HUDEP-2 (cell line): ENCODE data around the gene TM9SF4.

Experiments
- DNase-seq, 76 experiments: peaks; one replicate each; lab custom pipeline; 2025; ENCODE audit not compliant: unreplicated experiment in 76 of 76; lab: John Stamatoyannopoulos, UW

TM9SF4 gene

DNA sequence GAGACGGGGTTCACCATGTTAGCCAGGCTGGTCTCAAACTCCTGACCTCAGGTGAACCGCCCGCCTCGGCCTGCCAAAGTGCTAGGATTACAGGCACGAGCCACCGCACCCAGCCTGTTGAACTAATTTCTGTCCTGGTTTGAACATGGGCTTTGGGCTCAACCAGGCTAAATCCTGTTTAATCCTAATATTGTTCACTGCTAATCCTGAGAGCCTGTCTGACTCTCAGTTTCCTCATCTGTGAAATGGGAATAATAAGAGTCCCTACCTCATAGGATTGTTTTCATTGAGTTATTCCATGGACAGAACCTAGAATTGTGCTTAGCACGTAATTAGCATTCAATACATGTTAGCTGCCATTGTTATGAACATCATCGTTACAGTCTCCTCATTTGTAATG is 17.4 kb downstream of the TM9SF4 start:
- DNase-seq = no peak

DNA sequence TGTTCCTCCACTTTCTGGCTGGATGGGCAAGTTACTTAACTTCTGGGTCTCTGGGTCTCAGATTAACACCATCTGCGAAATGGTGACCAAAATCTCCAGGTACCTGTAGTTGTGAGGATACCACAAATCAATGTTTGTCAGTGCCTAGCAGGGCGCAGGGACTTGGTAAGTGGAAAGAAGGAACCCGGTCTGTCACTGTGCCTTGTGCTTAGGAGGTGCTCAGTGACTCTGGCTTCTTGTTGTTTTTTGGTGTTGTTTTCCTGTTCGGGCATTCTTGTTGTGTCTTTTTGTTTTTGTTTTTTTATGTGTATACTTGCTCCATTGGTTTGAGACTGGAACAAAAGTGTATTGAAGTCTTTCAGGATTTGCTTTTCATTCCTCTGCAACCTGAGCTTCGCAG is 17.8 kb downstream of the TM9SF4 start:
- no peak for DNase-seq

DNA sequence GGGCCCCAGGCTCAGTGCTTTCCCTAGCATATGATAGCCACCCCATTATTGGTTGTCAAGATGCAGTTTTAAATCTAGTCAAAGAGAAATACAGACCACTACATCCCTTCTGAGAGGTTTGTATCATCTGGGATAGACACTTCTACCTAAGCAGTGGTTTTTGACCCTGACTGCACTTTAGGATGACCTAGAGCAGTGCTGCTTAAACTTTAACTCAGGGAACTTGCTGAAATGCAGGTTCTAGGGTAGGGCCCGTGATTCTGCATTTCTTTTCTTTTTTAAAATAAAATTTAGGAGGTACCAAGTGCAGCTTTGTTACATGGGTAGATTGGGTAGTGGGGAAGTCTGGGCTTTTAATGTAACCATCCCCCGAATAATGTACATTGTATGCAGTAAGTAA is 18.7 kb downstream of the TM9SF4 start:
- DNase-seq = no peak

GRCh38 chr20:32129863-32130262 is 20.3 kb downstream of the TM9SF4 start:
- no peak for DNase-seq

DNA sequence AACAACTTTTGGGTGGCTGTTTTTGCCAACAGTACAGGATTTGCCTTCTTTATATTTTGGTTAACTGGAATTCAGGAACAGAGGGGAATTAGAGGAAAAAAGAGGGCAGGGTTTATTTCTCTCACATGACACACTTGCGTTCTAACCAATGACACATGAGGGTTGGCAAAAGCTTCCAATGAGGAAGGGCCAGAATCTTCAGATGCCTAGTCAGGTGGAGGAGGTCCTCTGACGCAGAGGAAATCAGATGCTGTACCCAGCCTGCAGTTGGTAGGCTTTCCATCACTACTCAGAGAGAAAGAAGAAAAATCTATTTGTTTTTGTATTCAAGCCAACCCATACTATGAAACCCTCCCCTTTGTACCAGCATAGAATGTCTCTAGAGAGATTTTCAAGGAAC is 20.8 kb downstream of the TM9SF4 start:
- DNase-seq = no peak

DNA sequence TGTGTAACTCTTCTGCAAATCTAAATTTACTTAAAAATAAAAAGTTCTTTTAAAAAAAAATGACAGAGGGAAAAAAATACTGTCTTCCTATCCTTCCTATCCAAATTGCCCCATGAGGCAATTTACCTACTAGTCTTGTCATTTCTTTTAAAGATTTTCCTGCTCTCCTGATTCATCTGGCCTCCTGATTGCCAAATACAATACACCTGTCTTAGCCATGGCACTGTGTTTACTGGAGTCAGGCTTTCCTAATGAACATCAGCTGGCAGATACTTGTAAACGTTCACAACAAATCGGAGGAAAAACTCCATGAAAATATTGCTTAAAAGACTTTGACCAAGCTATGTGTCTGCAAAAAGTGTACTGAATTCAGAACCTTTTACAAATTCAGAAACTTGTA is 21.5 kb downstream of the TM9SF4 start:
- DNase-seq = no peak

DNA sequence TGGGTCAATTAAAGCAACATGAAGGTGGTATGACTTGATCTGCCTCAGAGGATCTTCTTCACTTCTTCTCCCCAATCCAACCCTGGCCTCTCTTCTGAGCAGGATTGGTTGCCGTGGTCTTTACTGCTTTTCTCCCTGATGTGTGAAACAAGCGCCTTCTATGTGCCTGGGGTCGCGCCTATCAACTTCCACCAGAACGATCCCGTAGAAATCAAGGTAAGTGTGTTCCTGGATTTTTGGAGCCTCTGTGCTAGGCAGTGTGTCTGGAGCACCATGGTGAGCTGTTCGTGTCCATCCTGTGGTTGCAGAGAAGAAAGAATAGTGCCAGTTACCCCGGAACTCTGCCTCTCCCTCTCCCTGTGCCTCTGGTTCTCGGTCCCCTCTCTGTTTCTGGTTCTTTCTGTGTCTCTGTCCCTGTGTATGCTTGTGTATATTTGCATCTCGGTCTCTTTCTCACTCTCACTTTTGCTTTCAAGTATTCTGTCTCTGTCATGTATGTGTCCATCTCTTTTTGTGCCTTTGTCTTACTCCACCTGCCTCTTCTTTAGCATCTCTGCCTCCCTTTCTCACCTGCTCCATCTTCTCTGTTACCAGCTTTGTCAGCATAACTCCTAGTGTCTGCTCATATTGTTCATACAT is 23.5 kb downstream of the TM9SF4 start:
- no peak for DNase-seq

- DNase-seq = no peak
Observed at GRCh38 chr20:32134026-32134425, 24.5 kb downstream of the TM9SF4 start.

DNA sequence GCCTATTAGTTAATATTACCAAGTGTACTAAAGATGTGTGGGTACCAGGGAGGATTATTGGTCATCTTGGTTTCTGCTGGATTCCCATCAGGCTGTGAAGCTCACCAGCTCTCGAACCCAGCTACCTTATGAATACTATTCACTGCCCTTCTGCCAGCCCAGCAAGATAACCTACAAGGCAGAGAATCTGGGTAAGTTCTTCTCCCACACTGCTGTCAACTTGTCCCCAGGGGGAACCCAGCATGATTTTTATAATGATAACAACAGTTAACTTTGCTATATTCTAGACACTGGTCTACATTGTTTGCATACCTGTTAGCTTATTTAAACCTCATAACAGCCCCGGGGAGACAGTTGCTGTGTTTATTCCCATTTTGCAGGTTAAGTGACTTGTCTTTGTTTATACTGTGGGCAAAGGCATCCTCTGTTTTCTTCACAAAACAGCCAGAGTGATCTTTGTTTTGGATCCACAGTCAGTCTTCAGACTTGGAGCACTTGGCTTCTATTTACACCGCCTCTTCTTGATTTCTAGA is 26.5 kb downstream of the TM9SF4 start:
- no peak for DNase-seq

DNA sequence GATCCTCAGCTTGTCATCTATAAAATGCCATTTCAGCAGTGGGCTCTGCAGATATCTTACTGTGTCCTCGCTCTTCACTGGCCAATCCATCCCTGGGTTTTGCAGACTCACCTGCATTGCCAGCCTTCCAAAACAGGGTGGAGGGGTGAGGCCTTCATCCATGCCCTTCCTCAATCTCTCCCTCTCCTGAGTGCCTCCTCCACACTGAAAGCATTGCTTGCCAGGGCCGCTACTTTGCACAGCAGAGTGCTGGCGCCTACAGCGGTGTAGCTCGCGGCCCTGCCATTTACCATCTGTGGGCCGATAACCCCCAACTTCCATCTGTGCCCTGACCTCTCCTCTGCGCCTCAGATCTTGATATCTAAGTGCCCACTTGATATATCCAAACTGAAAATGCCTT is 29.4 kb downstream of the TM9SF4 start:
- no peak for DNase-seq

DNA sequence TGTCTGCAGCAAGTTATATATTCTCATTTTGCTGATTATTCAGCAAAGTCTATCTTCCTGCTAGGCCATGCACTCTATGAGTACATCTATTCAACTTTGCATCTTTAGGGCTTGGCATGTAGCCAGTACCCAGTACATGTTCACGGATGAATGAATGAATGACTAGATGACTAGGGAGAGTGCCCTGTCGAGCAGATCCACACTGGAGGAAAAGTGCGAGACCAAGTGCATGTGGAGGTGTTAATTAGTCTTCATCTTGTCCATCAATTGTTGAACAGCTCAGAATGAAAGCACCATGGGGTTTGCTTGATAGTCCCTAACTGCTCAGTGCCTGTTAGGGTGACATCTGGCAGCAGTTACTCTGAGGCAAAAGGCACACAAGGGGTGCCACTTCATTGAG is 30.4 kb downstream of the TM9SF4 start:
- DNase-seq = no peak

DNA sequence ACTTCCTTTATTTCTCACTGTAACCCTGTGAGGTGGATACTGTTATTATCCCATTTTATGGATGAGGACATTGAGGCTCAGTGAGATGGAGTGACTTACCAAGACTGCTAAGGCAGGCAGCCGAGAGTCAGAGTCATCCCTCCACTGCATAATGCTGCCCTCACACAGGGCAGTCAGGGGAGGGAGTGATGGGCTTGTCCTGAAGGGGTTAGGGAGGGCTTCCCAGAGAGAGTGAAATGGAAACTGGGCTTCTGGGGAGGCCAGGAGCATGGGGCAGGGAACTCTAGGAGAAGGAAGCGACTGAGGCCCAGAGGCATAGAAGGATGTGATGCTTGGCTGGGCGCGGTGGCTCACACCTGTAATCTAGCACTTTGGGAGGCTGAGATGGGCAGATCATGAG is 31.1 kb downstream of the TM9SF4 start:
- no peak for DNase-seq

DNA sequence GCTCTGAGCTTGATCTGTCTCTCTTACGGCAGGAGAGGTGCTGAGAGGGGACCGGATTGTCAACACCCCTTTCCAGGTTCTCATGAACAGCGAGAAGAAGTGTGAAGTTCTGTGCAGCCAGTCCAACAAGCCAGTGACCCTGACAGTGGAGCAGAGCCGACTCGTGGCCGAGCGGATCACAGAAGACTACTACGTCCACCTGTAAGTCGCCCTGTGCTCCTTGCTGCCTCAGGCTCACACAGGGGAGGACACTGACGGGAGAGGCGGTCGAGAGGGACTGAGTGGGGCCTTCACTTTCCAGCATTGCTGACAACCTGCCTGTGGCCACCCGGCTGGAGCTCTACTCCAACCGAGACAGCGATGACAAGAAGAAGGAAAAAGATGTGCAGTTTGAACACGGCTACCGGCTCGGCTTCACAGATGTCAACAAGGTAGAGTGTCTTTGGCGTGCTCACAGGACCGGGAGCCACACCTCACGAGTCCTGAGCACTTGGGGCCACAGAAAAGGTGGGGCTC is 32.0 kb downstream of the TM9SF4 start:
- DNase-seq = no peak

- no peak for DNase-seq
Observed at GRCh38 chr20:32142088-32142487, 32.6 kb downstream of the TM9SF4 start.

DNA sequence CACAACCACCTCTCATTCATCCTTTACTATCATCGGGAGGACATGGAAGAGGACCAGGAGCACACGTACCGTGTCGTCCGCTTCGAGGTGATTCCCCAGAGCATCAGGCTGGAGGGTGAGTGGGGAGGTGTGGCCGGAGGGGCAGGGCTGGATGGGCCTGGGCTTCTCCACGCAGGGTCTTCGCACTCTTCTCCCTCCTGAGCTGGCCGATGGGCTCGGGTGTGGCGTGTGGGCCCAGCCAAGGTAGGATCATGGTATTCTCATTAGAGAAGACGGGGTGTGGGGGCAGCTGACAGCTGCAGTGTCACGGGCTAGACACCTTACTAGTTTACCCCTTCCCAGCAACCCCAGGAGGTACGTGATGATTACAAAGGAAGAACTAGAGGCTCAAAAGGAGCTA is 33.5 kb downstream of the TM9SF4 start:
- no peak for DNase-seq

DNA sequence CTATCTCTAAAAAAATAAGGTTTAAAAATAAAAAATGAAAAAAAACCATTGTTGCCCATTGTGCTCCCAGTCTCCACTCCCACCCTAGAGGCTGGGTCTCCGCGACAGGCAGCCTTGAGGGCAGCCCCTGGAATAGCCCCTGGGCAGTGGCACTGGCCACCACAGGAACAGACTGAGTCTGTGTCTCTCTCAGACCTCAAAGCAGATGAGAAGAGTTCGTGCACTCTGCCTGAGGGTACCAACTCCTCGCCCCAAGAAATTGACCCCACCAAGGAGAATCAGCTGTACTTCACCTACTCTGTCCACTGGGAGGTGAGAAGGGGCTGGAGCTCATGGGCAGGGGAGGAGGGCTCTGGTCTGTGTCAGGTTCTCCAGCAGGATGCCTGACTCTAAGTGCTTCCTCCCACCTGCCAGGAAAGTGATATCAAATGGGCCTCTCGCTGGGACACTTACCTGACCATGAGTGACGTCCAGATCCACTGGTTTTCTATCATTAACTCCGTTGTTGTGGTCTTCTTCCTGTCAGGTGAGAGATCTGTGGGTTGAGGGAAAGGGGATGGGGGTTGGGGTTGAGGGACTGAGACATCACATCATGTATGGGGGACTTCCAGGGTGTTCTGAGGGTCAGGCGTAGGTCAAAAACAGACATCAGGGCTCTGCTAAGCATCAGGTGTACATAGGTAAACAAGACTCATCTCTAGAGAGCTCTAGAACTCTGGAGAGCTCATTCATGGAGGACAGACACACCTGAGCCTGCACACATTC is 35.6 kb downstream of the TM9SF4 start:
- DNase-seq = no peak

GRCh38 chr20:32149566-32150170 is 40.2 kb downstream of the TM9SF4 start:
- DNase-seq = no peak

DNA sequence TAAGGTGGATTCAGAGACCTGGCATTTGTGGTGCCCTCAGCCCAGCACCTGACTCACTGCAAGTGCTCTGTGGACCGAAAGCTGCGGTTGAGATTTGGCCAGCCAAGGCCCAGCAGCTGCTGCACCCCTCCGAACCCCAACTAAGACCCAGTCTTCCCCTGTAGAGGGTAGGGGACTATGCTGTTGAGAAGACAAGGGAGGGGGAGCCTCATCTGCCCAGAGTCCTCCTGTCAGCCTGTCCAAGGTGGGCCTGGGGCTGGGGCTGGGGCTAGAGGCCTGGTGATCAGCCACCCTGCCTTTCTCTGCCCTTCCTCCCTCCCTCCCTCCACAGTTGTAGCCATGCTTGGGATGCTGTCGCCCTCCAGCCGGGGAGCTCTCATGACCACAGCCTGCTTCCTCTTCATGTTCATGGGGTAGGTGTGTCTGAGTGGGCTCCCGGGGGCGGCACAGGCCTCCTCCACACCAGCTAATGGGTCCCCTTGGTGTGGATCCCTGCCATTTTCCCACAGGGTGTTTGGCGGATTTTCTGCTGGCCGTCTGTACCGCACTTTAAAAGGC is 40.9 kb downstream of the TM9SF4 start:
- no peak for DNase-seq

DNA sequence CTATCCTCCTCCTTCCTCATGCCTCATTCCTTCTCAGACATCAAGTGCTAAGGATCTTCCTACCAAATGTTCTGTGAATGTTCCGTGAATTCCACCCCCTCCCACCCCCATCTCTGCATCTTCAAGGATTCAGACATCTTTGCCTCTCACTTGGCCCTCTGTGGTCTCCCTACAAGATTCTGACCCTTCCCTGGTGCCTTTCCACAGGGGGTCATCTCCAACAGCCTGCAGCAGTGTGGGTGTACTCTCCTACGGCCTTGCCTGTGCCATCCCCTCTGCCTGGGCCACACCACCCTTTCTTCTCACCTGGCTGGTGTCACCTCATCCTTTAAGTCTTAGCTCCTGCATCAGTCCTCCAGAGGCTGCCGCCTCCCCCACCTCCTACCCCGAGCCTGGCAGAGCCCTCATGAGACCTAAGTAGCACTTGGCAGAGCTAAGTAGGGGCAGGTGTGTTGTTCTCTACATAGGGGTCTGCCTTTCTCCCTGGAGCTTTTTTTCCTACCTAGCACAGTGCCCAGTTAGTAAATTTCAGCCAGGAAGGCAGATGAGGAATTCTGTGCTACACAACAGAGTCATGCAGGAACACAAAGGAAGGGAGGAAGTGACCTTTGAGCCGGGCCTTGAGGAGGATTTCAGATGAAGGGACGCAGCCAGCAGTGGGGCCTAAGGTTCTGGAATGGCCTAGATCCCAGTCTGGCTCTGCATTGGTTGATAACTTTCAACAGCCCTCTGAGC is 43.1 kb downstream of the TM9SF4 start:
- DNase-seq = no peak

GRCh38 chr20:32153156-32153665 is 43.7 kb downstream of the TM9SF4 start:
- DNase-seq = no peak
